Body of pancreas (tissue), 4 donors: ENCODE results near the gene FRMD4B.

Experiments used
- POLR2A ChIP-seq, 3 donors: fragments of 450-650 bp; IDR thresholded peaks; one replicate each; pipeline ENCODE4 v1.6.1; 2016; ENCODE audit warnings: antibody characterized with exemption in 3 of 3, mild to moderate bottlenecking in 2 of 3
- TF ChIP-seq, protein P1 (sequence below), 7 experiments: fragments of 450-650 bp in 4 of 7; fragments of 200-600 bp in 3 of 7; sonication (generic) in 3 of 7; IDR thresholded peaks; one replicate each; pipeline ENCODE4 v1.5.1; 2016 to 2019; ENCODE audit warnings: antibody characterized with exemption in 7 of 7

GRCh38 chr3:69254351-69254750 is 131.5 kb downstream of the FRMD4B start:
- TF ChIP-seq, protein P1, sequence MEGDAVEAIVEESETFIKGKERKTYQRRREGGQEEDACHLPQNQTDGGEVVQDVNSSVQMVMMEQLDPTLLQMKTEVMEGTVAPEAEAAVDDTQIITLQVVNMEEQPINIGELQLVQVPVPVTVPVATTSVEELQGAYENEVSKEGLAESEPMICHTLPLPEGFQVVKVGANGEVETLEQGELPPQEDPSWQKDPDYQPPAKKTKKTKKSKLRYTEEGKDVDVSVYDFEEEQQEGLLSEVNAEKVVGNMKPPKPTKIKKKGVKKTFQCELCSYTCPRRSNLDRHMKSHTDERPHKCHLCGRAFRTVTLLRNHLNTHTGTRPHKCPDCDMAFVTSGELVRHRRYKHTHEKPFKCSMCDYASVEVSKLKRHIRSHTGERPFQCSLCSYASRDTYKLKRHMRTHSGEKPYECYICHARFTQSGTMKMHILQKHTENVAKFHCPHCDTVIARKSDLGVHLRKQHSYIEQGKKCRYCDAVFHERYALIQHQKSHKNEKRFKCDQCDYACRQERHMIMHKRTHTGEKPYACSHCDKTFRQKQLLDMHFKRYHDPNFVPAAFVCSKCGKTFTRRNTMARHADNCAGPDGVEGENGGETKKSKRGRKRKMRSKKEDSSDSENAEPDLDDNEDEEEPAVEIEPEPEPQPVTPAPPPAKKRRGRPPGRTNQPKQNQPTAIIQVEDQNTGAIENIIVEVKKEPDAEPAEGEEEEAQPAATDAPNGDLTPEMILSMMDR (IDR thresholded peaks at IDR 0.05), result no peak
- TF ChIP-seq POLR2A (IDR thresholded peaks at IDR 0.05), result no peak
